HG03460 (cell line): Measurements from ENCODE around the gene SLC13A2.

Experiments used
- ATAC-seq: cut with Tn5 transposase; IDR thresholded peaks from one replicate; pipeline ENCODE4 v1.9.1; 2021; ENCODE audit not compliant: unreplicated experiment

The SLC13A2 gene

DNA sequence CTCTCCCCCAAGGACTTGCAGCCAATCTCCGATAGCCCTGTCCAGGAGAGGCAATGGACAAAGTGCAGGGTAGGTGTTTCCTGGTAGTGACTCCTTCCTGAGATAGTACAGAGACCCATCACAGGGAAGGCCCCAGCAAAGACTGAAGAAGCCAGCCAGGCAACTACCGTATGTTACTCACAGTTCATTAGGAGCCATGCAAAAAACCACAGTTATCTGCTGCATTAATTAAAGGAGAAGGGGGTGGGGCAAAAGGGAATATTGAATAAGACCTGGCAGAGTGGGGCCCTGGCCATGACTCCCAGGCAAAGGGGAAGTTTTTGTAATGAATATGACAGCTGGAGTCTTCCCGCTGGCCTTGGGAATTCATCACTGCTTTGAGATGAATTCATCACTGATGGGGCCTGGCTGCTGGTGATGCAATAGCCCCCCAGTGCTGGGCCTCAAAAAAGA, 2.5 kb upstream of the SLC13A2 start:
- no peak for ATAC-seq

DNA sequence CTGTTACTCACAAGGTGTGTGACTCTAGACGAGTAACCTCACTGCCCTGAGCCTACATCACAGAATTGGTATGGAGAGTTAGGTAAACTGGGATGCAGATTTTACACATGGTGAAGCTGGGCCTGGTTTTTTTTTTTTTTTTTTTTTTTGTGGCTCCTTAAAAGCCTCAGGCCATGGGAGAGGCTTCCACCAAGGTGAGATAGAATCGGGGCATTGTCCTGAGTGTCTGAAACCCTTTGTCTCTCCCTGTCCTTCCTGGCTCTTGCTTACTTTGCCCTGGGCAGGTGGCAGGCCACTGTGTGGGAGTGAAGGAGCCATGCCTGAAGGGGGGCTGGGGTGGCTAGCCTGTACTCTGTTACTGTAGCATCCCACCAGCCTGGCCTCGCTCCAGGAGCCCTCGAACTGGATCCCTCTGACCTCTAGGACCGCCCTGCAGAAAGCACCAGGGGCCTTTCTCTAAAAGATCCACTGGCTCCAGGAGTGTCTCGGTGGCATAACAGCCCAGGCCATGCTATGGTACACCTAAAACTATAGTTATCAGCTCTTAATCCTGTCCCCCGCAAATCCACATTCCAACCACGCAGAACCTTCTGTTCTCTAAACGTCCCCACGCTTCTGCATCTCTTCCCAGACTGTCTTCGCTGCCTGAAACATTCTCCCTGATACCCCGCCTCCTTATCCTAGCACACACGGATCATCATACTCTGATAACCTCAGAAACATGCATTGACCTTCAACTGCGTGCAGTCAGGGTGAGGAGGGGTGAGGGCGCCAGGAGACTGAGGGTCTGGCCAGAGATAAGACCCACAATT, 1.7 kb upstream of the SLC13A2 start:
- ATAC-seq = no peak

DNA sequence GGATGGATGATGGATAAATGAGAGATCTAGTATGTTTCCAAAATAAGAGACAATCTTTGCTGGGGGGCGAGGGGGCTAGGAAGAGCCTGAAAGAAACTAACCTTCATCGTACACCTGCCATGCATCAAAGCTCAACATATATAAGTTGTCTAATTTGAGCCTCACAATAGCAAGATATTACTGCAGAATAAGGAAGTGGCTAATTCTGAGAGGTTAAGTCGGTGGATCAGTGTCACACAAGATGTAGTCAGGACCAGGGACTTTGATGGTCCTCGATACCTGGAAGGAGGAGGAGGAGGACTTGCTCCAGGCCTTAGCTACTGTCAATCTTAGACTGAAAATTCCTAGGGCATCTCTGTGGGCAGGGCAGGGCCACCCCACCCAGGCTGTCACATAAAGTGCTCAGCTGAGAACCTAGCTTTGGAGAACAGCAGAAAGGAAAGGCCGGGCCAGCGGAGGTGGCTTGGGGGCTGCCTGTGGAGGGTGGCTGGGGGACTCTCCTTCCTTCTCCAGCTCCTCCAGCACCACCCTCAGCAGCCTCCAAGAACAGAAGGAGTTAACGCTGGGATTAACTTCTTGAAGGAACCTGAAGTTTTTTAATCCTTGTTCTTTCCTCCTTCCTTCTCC, 460 bp upstream of the SLC13A2 start:
- no peak for ATAC-seq

DNA sequence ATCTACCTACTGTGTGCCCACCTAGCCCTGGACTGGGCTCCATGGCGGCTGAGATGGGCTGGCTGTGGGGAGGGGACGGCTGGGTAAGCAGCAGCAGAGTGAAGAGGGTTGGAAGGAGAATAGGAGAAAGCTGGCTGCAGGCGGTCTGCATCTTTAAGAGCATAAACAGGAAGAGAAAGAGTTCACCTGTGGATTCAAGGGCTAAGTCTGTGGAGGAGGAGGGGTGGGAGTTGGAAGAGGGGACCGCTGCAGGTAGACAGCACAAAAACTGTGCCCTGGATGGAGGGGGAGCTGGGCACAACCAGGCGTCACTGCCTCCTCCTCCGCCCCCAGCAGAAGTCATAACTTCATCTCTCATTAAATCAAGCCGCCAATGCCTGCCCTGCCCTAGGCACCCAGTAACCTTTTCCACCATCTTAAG, 677 bp downstream of the SLC13A2 start:
- no peak for ATAC-seq

- no peak for ATAC-seq
Measured at GRCh38 chr17:28475151-28475900, 1.9 kb downstream of the SLC13A2 start.

GRCh38 chr17:28476076-28476865, 2.8 kb downstream of the SLC13A2 start:
- no peak for ATAC-seq

GRCh38 chr17:28477928-28478327, 4.5 kb downstream of the SLC13A2 start:
- ATAC-seq = no peak

GRCh38 chr17:28478712-28479615, 5.5 kb downstream of the SLC13A2 start:
- ATAC-seq = no peak

GRCh38 chr17:28480278-28480677, 6.8 kb downstream of the SLC13A2 start:
- ATAC-seq = no peak

- ATAC-seq = no peak
Measured at GRCh38 chr17:28480799-28481571, 7.5 kb downstream of the SLC13A2 start.

DNA sequence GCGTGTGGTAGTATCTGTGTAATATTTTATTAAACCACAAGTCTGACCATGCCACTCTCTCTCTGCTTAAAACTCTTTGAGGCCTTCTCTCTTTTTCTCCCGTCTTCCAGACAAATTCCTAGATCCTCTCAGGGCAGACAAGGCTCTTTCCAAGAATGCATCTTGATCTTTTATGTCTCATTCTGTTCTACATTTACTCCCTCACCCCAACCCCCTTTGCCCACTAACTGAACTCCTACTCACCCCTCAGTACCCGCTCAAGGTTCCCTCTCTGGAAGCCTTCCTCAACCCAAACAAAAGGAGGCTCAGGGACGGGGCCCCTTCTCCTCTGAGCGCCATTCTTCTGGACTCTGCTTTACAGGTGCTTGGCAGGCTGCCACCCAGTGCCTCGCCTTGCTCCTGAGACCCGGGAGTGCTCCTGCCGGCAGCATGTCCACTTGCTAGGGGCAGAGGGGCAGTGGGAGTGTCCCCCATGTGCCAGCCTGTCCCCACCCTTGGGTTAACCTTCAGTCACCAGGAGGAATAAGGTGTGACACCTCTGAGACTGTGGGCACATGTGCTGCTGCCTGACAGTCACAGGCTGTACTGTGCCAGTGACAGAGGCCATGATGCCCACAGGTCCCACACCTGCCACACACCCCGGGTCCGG, 9.2 kb downstream of the SLC13A2 start:
- ATAC-seq = no peak

DNA sequence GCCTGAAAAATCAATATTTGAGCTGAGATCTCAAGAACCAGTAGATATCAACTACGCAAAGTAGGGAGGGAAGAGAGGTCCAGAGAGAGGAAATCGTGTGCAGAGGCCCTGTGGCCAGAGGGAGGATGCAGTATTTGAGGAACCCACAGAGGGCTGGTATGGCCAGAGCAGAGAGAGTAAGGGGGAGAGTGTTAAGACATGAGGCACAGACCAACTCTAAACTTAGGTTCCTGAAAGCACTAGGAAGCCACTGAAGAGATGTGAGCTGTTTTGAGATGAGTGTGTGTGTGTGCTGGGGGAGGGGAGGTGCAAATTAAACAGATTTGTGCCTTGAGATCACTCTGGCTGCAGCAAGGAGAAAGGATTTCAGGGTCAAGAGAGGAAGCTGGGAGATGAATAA, 10.9 kb downstream of the SLC13A2 start:
- peak; percentile 80 for ATAC-seq

- ATAC-seq = no peak
Measured at GRCh38 chr17:28485049-28485448, 11.6 kb downstream of the SLC13A2 start.

DNA sequence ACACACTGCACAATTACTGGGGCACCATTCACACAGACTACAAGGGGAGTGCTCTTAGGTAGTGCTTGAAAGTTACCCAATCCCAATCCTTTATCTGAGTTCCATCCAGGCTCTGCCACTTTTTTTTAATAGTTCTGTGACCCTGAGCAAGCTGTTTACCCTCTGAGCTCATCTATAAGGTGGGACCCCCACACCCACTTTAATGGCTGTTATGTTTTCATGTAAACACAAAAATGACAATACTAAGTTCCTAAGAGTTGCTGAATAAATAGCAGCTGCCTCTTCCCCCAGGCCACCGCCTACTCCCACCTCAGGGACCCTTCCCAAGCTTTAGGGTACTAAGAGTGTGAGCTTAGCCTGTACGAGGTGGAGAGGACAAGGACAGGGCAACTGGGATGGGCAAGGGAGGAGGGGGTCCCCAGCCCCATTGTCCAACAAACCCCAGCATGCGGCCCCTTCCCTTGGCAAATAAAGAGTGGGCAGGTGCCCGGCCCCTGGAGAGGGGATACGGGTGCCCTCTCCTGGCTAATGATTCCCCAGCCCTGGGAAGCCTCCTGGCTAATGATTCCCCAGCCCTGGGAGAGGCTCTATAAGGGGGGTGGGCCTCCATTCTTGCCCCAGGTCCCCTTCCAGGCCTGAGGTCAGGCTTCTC, 14.6 kb downstream of the SLC13A2 start:
- no peak for ATAC-seq

- ATAC-seq = no peak
Measured at GRCh38 chr17:28488533-28489276, 15.3 kb downstream of the SLC13A2 start.

DNA sequence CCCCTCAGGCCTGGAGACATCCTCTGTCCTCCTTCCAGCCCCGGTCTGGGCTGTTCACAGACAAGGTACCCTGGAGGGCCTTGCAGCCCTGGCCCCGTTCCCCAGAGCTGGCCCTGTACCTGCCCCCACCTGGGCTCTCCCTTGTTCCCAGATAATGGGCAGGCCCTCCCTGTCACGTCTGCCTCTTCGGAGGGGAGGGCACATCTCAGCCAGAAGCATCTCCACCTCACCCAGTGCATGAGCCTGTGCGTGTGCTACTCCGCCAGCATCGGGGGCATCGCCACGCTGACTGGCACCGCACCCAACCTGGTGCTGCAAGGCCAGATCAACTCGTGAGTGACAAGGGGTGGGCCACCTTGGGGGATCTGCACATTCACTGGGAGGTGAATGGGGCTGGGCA, 17.8 kb downstream of the SLC13A2 start:
- no peak for ATAC-seq

- no peak for ATAC-seq
Measured at GRCh38 chr17:28491860-28492259, 18.4 kb downstream of the SLC13A2 start.
